Peyer's patch (tissue), 4 donors: ENCODE measurements around the gene DRD5. TPM values are rescaled to one million over a fixed set of nuclear protein-coding genes. Genes with fewer than 3 reads are reported as not detected.

Experiments used
- DNase-seq, 3 donors: peaks; one replicate each; pipeline ENCODE4 v3.0.0-alpha.2; 2017 to 2019
- H3K27ac ChIP-seq, 4 donors: fragments of 200-600 bp; sonication (generic); one replicate each; pipeline ENCODE4 v1.5.1; 2016 to 2019
- H3K27me3 ChIP-seq, 2 donors: fragments of 200-600 bp; sonication (generic); one replicate each; pipeline ENCODE4 v1.5.1; 2019
- H3K36me3 ChIP-seq, 3 donors: fragments of 200-600 bp; sonication (generic); one replicate each; pipeline ENCODE4 v1.5.1; 2016 to 2019
- H3K4me1 ChIP-seq, 4 donors: fragments of 200-600 bp; sonication (generic); one replicate each; pipeline ENCODE4 v1.5.1; 2016 to 2019
- H3K4me3 ChIP-seq, 4 donors: fragments of 200-600 bp; sonication (generic); 1 replicate in 3 of 4; 2 replicates in 1 of 4; pipeline ENCODE4 v1.5.1; 2016 to 2019; ENCODE audit warnings: mild to moderate bottlenecking in 1 of 4
- H3K9me3 ChIP-seq, 4 donors: fragments of 200-600 bp; sonication (generic); one replicate each; pipeline ENCODE4 v1.5.1; 2016 to 2019; ENCODE audit warnings: mild to moderate bottlenecking in 1 of 4
- CTCF ChIP-seq, 6 experiments: fragments of 450-650 bp in 4 of 6; fragments of 200-600 bp in 2 of 6; sonication (generic) in 1 of 6; IDR thresholded peaks; one replicate each; pipeline ENCODE4 v1.5.1; 2017 to 2019; ENCODE audit warnings: antibody characterized with exemption in 6 of 6, mild to moderate bottlenecking in 3 of 6, moderate library complexity in 1 of 6
- POLR2A ChIP-seq, 2 donors: fragments of 450-650 bp; IDR thresholded peaks; one replicate each; pipeline ENCODE4 v1.5.1; 2017; ENCODE audit warnings: antibody characterized with exemption in 2 of 2, mild to moderate bottlenecking in 2 of 2, moderate library complexity in 2 of 2
- total RNA-seq, 4 donors: library from RNA; depleted of rRNA; stranded (reverse); fragments of >200 nt; gene quantifications; one replicate each; pipeline ENCODE4 v1.1.0, GENCODE V29; 2016

Gene DRD5
- total RNA-seq, 4 donors from 2014 or later = not detected

- Histone ChIP-seq H3K27ac (no peak overlapping the region), H3K9me3 (no peaks in the 10 kb centered on the region), H3K36me3 (no peaks in the 10 kb centered on the region), H3K4me3 (no peak overlapping the region), H3K4me1 (no peaks in the 10 kb centered on the region), H3K27me3 (no peaks in the 10 kb centered on the region)
- peak in 1 of 3 donors; percentile 75 for DNase-seq
- TF ChIP-seq CTCF (IDR thresholded peaks at IDR 0.05) = peak in 4 of 6 experiments; percentile 53 to 79 (median 76)
- peak in 1 of 2 donors; percentile 8 for TF ChIP-seq POLR2A (IDR thresholded peaks at IDR 0.05)
Observed at GRCh38 chr4:9762823-9763475, 18.5 kb upstream of the DRD5 start.

GRCh38 chr4:9764155-9764696 is 17.2 kb upstream of the DRD5 start:
- TF ChIP-seq CTCF (IDR thresholded peaks at IDR 0.05) (no peak), POLR2A (IDR thresholded peaks at IDR 0.05) (no peak)
- DNase-seq = no peak
- Histone ChIP-seq H3K36me3 (no peaks in the 10 kb centered on the region), H3K4me1 (no peaks in the 10 kb centered on the region), H3K9me3 (no peaks in the 10 kb centered on the region), H3K4me3 (no peak overlapping the region), H3K27ac (no peak overlapping the region), H3K27me3 (no peaks in the 10 kb centered on the region)

- Histone ChIP-seq H3K27ac (no peak overlapping the region), H3K9me3 (no peaks in the 10 kb centered on the region), H3K27me3 (no peaks in the 10 kb centered on the region), H3K4me1 (no peaks in the 10 kb centered on the region), H3K36me3 (no peaks in the 10 kb centered on the region), H3K4me3 (no peak overlapping the region)
- TF ChIP-seq POLR2A (IDR thresholded peaks at IDR 0.05) (no peak), CTCF (IDR thresholded peaks at IDR 0.05) (peak in 4 of 6 experiments; percentile 19 to 63 (median 62))
- DNase-seq = peak in 1 of 3 donors; percentile 54
Observed at GRCh38 chr4:9765091-9765490, 16.3 kb upstream of the DRD5 start.

GRCh38 chr4:9769321-9769720 is 12.1 kb upstream of the DRD5 start:
- H3K4me1 ChIP-seq = no peaks in the 10 kb centered on the region
- no peak overlapping the region for H3K4me3 ChIP-seq
- no peak for TF ChIP-seq CTCF (IDR thresholded peaks at IDR 0.05)
- no peak for TF ChIP-seq POLR2A (IDR thresholded peaks at IDR 0.05)
- H3K27ac ChIP-seq = no peak overlapping the region
- H3K9me3 ChIP-seq = no peaks in the 10 kb centered on the region
- H3K27me3 ChIP-seq = no peaks in the 10 kb centered on the region
- no peaks in the 10 kb centered on the region for H3K36me3 ChIP-seq
- no peak for DNase-seq

- no peaks in the 10 kb centered on the region for H3K27me3 ChIP-seq
- H3K9me3 ChIP-seq = no peaks in the 10 kb centered on the region
- no peak for DNase-seq
- no peak overlapping the region for H3K4me3 ChIP-seq
- H3K27ac ChIP-seq = no peak overlapping the region
- TF ChIP-seq CTCF (IDR thresholded peaks at IDR 0.05) = no peak
- TF ChIP-seq POLR2A (IDR thresholded peaks at IDR 0.05) = no peak
- H3K36me3 ChIP-seq = no peaks in the 10 kb centered on the region
- no peaks in the 10 kb centered on the region for H3K4me1 ChIP-seq
Observed at GRCh38 chr4:9771034-9771433, 10.4 kb upstream of the DRD5 start.
